ENCODE data around the gene SLIT1. TPM values are rescaled to one million over a fixed set of nuclear protein-coding genes. Genes with fewer than 3 reads are reported as not detected.

SLIT1 gene
- total RNA-seq, 1 donor: not detected

DNA sequence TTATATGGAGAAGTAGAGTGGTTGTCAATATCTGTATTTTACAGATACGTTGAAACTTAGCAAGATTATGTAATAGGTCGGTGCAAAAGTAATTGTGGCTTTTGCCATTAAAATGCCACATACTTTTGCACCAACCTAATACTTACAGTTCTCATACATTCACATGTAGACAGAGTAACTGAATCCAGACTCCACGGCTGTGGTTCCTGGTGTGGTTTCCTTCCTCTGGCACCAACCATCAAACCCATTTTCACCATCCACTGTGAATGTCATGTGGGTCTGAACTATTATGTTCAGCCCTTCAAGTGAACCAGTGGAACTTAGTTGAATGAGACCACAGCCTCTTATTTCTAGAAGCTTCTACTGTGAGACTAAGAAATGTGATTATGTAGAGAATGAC lies 31.5 kb upstream of the SLIT1 start:
- Histone ChIP-seq H3K27ac (ENCODE audit: low read depth, low read length) (peak overlapping the region; percentile 69), H3K36me3 (ENCODE audit: insufficient read depth, low read length) (no peaks in the 10 kb centered on the region), H3K4me2 (ENCODE audit: insufficient read depth, low read length) (no peak overlapping the region), H3K27me3 (ENCODE audit: insufficient read depth, low read length) (no peaks in the 10 kb centered on the region), H3K79me2 (ENCODE audit: insufficient read depth, low read length) (no peaks in the 10 kb centered on the region), H3K4me1 (ENCODE audit: insufficient read depth, low read length) (peaks cover 14% of the 10 kb centered on the region), H3K4me3 (ENCODE audit: insufficient read depth, low read length) (no peak overlapping the region), H2AFZ (ENCODE audit: low read length) (no peak overlapping the region), H4K20me1 (ENCODE audit: insufficient read depth, low read length) (no peaks in the 10 kb centered on the region), H3K9me3 (ENCODE audit: low read depth, low read length) (no peaks in the 10 kb centered on the region)
- TF ChIP-seq, protein P1, sequence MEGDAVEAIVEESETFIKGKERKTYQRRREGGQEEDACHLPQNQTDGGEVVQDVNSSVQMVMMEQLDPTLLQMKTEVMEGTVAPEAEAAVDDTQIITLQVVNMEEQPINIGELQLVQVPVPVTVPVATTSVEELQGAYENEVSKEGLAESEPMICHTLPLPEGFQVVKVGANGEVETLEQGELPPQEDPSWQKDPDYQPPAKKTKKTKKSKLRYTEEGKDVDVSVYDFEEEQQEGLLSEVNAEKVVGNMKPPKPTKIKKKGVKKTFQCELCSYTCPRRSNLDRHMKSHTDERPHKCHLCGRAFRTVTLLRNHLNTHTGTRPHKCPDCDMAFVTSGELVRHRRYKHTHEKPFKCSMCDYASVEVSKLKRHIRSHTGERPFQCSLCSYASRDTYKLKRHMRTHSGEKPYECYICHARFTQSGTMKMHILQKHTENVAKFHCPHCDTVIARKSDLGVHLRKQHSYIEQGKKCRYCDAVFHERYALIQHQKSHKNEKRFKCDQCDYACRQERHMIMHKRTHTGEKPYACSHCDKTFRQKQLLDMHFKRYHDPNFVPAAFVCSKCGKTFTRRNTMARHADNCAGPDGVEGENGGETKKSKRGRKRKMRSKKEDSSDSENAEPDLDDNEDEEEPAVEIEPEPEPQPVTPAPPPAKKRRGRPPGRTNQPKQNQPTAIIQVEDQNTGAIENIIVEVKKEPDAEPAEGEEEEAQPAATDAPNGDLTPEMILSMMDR (IDR thresholded peaks at IDR 0.05; ENCODE audit: extremely low read depth, low read depth, low read length): no peak
- DNase-seq (ENCODE audit: insufficient read length, low spot score, missing footprints): no peak

GRCh38 chr10:97215619-97216260 lies 30.0 kb upstream of the SLIT1 start:
- Histone ChIP-seq H3K27me3 (ENCODE audit: insufficient read depth, low read length) (no peaks in the 10 kb centered on the region), H2AFZ (ENCODE audit: low read length) (no peak overlapping the region), H4K20me1 (ENCODE audit: insufficient read depth, low read length) (no peaks in the 10 kb centered on the region), H3K4me1 (ENCODE audit: insufficient read depth, low read length) (peaks cover 14% of the 10 kb centered on the region), H3K4me3 (ENCODE audit: insufficient read depth, low read length) (no peak overlapping the region), H3K79me2 (ENCODE audit: insufficient read depth, low read length) (no peaks in the 10 kb centered on the region), H3K9me3 (ENCODE audit: low read depth, low read length) (no peaks in the 10 kb centered on the region), H3K36me3 (ENCODE audit: insufficient read depth, low read length) (no peaks in the 10 kb centered on the region), H3K4me2 (ENCODE audit: insufficient read depth, low read length) (no peak overlapping the region), H3K27ac (ENCODE audit: low read depth, low read length) (no peak overlapping the region)
- no peak for DNase-seq (ENCODE audit: insufficient read length, low spot score, missing footprints)
- TF ChIP-seq, protein P1 (IDR thresholded peaks at IDR 0.05; ENCODE audit: extremely low read depth, low read depth, low read length): no peak

GRCh38 chr10:97213431-97213830 lies 27.7 kb upstream of the SLIT1 start:
- H4K20me1 ChIP-seq (ENCODE audit: insufficient read depth, low read length): no peaks in the 10 kb centered on the region
- H2AFZ ChIP-seq (ENCODE audit: low read length): no peak overlapping the region
- H3K4me3 ChIP-seq (ENCODE audit: insufficient read depth, low read length): no peak overlapping the region
- H3K4me2 ChIP-seq (ENCODE audit: insufficient read depth, low read length): no peak overlapping the region
- TF ChIP-seq, protein P1 (IDR thresholded peaks at IDR 0.05; ENCODE audit: extremely low read depth, low read depth, low read length): no peak
- H3K27me3 ChIP-seq (ENCODE audit: insufficient read depth, low read length): no peaks in the 10 kb centered on the region
- H3K79me2 ChIP-seq (ENCODE audit: insufficient read depth, low read length): no peaks in the 10 kb centered on the region
- no peak for DNase-seq (ENCODE audit: insufficient read length, low spot score, missing footprints)
- H3K4me1 ChIP-seq (ENCODE audit: insufficient read depth, low read length): peaks cover 12% of the 10 kb centered on the region
- H3K9me3 ChIP-seq (ENCODE audit: low read depth, low read length): no peaks in the 10 kb centered on the region
- no peaks in the 10 kb centered on the region for H3K36me3 ChIP-seq (ENCODE audit: insufficient read depth, low read length)
- no peak overlapping the region for H3K27ac ChIP-seq (ENCODE audit: low read depth, low read length)

DNA sequence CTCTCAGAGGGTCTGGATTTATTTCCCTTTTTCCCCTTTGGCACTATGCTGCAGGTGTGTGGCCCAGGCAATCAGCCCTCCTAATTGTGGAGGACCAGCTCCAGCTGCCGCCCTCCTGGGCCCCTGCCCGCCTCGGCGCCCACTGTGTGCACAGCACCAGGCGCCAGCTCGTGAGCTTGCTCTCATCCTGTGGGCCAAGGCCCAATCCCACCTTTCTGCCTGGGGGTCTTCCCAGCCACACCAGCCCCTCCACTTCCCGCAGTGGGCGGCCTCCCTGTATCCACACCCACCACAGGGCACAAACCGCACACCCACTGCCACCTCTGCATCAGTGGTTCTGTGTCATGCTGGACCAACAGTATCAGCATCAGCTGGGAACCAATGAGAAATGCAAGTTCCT lies 25.5 kb upstream of the SLIT1 start:
- Histone ChIP-seq H3K4me2 (ENCODE audit: insufficient read depth, low read length) (no peak overlapping the region), H3K9me3 (ENCODE audit: low read depth, low read length) (no peaks in the 10 kb centered on the region), H3K36me3 (ENCODE audit: insufficient read depth, low read length) (no peaks in the 10 kb centered on the region), H4K20me1 (ENCODE audit: insufficient read depth, low read length) (no peaks in the 10 kb centered on the region), H3K4me1 (ENCODE audit: insufficient read depth, low read length) (no peaks in the 10 kb centered on the region), H3K27me3 (ENCODE audit: insufficient read depth, low read length) (peaks cover 4% of the 10 kb centered on the region), H3K79me2 (ENCODE audit: insufficient read depth, low read length) (no peaks in the 10 kb centered on the region), H3K27ac (ENCODE audit: low read depth, low read length) (no peak overlapping the region), H3K4me3 (ENCODE audit: insufficient read depth, low read length) (no peak overlapping the region), H2AFZ (ENCODE audit: low read length) (no peak overlapping the region)
- TF ChIP-seq, protein P1 (IDR thresholded peaks at IDR 0.05; ENCODE audit: extremely low read depth, low read depth, low read length): no peak
- no peak for DNase-seq (ENCODE audit: insufficient read length, low spot score, missing footprints)

Measured in osteoblast (primary cell).